ENCODE measurements around the gene KMT2B.

The KMT2B gene

GRCh38 chr19:35740423-35741202, 22.8 kb downstream of the KMT2B start:
- peak; percentile 93 for DNase-seq (ENCODE audit: low spot score)

GRCh38 chr19:35741203-35741515, 23.4 kb downstream of the KMT2B start:
- DNase-seq (ENCODE audit: low spot score): no peak

- DNase-seq (ENCODE audit: low spot score): no peak
Observed at GRCh38 chr19:35742121-35742724, 24.4 kb downstream of the KMT2B start, which contains the start of gene IGFLR1. TSS of gene IGFLR1 (minus strand) at chr19:35742452. CDS start at chr19:35741180, 1,272 bp downstream.

GRCh38 chr19:35743640-35744429, 26.0 kb downstream of the KMT2B start:
- DNase-seq (ENCODE audit: low spot score): no peak

- peak; percentile 95 for DNase-seq (ENCODE audit: low spot score)
Observed at GRCh38 chr19:35744430-35745327, 26.9 kb downstream of the KMT2B start.

GRCh38 chr19:35745328-35746086, 27.7 kb downstream of the KMT2B start, which contains the start of the genes PSENEN and U2AF1L4:
TSS of gene PSENEN (plus strand) at chr19:35745651. CDS start at chr19:35745931, 280 bp downstream.
TSS of gene U2AF1L4 (minus strand) at chr19:35745418. CDS start at chr19:35745391, 27 bp downstream.
- peak; percentile 99 for DNase-seq (ENCODE audit: low spot score)

- DNase-seq (ENCODE audit: low spot score): no peak
Observed at GRCh38 chr19:35746087-35746462, 28.3 kb downstream of the KMT2B start.

- DNase-seq (ENCODE audit: low spot score): no peak
Observed at GRCh38 chr19:35746531-35746930, 28.7 kb downstream of the KMT2B start.

- DNase-seq (ENCODE audit: low spot score): peak; percentile 97
Observed at GRCh38 chr19:35748106-35749020, 30.6 kb downstream of the KMT2B start, which contains the start of gene LIN37. TSS of gene LIN37 (plus strand) at chr19:35748576. CDS start at chr19:35748725, 149 bp downstream.

GRCh38 chr19:35750167-35750566, 32.4 kb downstream of the KMT2B start:
- no peak for DNase-seq (ENCODE audit: low spot score)

- DNase-seq (ENCODE audit: low spot score): no peak
Observed at GRCh38 chr19:35751839-35752745, 34.3 kb downstream of the KMT2B start.

- no peak for DNase-seq (ENCODE audit: low spot score)
Observed at GRCh38 chr19:35752746-35753350, 35.0 kb downstream of the KMT2B start.

- DNase-seq (ENCODE audit: low spot score): no peak
Observed at GRCh38 chr19:35753634-35754369, 36.0 kb downstream of the KMT2B start.

- DNase-seq (ENCODE audit: low spot score): no peak
Observed at GRCh38 chr19:35754370-35755130, 36.7 kb downstream of the KMT2B start.

GRCh38 chr19:35755131-35755549, 37.3 kb downstream of the KMT2B start:
- DNase-seq (ENCODE audit: low spot score): no peak

GRCh38 chr19:35755550-35756376, 38.0 kb downstream of the KMT2B start:
- no peak for DNase-seq (ENCODE audit: low spot score)

Measured in kidney capillary endothelial cell (primary cell).